Heart left ventricle (tissue), 16 donors: ENCODE results near the gene OR8G5. TPM values are rescaled to one million over a fixed set of nuclear protein-coding genes. Genes with fewer than 3 reads are reported as not detected.

Experiments used
- ATAC-seq, 4 donors: fragments of 200-7000 bp; cut with Tn5 transposase; one replicate each; pipeline ENCODE4 v1.9.1; 2020 to 2022; ENCODE audit warnings: moderate library complexity in 4 of 4, mild to moderate bottlenecking in 3 of 4, moderate number of reproducible peaks in 1 of 4
- DNase-seq, 5 donors: peaks; one replicate each; pipeline ENCODE4 v3.0.0-alpha.2; 2020
- H3K27ac ChIP-seq, 12 donors: fragments of 200-600 bp; sonication (generic) in 4 of 12; one replicate each; pipeline versions ENCODE4 v1.5.0 to v1.8.0; 2016 to 2022; ENCODE audit warnings: mild to moderate bottlenecking in 2 of 12
- H3K27me3 ChIP-seq, 9 donors: fragments of 200-600 bp; sonication (generic) in 2 of 9; one replicate each; pipeline versions ENCODE4 v1.5.1 to v1.8.0; 2016 to 2022; ENCODE audit warnings: mild to moderate bottlenecking in 3 of 9
- H3K36me3 ChIP-seq, 9 donors: fragments of 200-600 bp; sonication (generic) in 2 of 9; one replicate each; pipeline versions ENCODE4 v1.5.0 to v1.8.0; 2018 to 2022; ENCODE audit warnings: mild to moderate bottlenecking in 2 of 9
- H3K4me1 ChIP-seq, 12 donors: fragments of 200-600 bp; sonication (generic) in 4 of 12; one replicate each; pipeline versions ENCODE4 v1.5.0 to v1.8.0; 2016 to 2022; ENCODE audit warnings: mild to moderate bottlenecking in 3 of 12
- H3K4me3 ChIP-seq, 12 donors: fragments of 200-600 bp; sonication (generic) in 4 of 12; one replicate each; pipeline versions ENCODE4 v1.5.0 to v1.8.0; 2017 to 2022; ENCODE audit warnings: mild to moderate bottlenecking in 9 of 12, moderate library complexity in 4 of 12
- H3K9me3 ChIP-seq, 12 donors: fragments of 200-600 bp; sonication (generic) in 4 of 12; one replicate each; pipeline versions ENCODE4 v1.5.0 to v1.8.0; 2016 to 2022; ENCODE audit warnings: mild to moderate bottlenecking in 1 of 12
- CTCF ChIP-seq, 12 donors: fragments of 200-600 bp; sonication (generic) in 4 of 12; IDR thresholded peaks; one replicate each; pipeline versions ENCODE4 v1.5.0 to v1.8.0; 2018 to 2022; ENCODE audit warnings: antibody characterized with exemption in 12 of 12, mild to moderate bottlenecking in 5 of 12
- POLR2A ChIP-seq, 2 donors: fragments of 450-650 bp; IDR thresholded peaks; one replicate each; pipeline ENCODE4 v1.6.1; 2017; ENCODE audit warnings: antibody characterized with exemption in 2 of 2, mild to moderate bottlenecking in 2 of 2, moderate library complexity in 2 of 2
- WGBS, 4 donors: extraction: QIAGEN DNeasy Blood & Tissue Kit in 2 of 4; methylation state at CpG; one replicate each; pipeline versions ENCODE4 v1.1.5 to v1.1.7; 2013 to 2018; 5-methylcytosine and 5-hydroxymethylcytosine counted together
- intact Hi-C, 10 donors: fragments of 100-400 bp; cut with DNase I; formaldehyde crosslinking; loops; one replicate each; pipeline versions ENCODE4 v1.11.1 to v1.14.2; 2022
- polyA plus RNA-seq, 2 donors: library from polyadenylated mRNA; stranded (reverse); fragments of 200-250 nt; gene quantifications; one replicate each; pipeline ENCODE4 v1.2.3, GENCODE V29; 2013
- total RNA-seq, 9 donors: library from RNA; depleted of rRNA in 2 of 9; stranded (reverse); fragments of >200 nt in 2 of 9; fragmentation: NEBNext Ultra II Directional in 3 of 9; extraction: Animal tissue kit (Norgen Biotek cat#: 25700) in 3 of 9; gene quantifications; one replicate each; pipeline versions ENCODE4 v1.1.0 to v1.2.4, GENCODE V29; 2016 to 2023
- donor health status: ischemic (EF 13 %, LVEDD 7.1; RV severe dilation, severe dysfunction).
- donor health status: healthy with polysubstance abuse.
- donor health status: DM: no; HTN: yes; CAD: no.
- donor health status: DM: no; HTN: no; CAD: no.
- donor health status: ischemic (EF 25% LVEDD 6.9; RV normal size, moderate dysfunction).
- donor health status: ischemic (EF 25% LVEDD 5.7; RV mildly dilated, moderate dysfunction).
- donor health status: healthy.
- donor health status: DM: yes; HTN: yes; CAD: no.
- donor health status: ischemic (EF 35%, LVEDD 5.7; RV mildly dilated, moderate dysfunction).
- donor health status: nonischemic (EF 11% LVEDD 7.7; RV severe dilation, severe dysfunction).
- donor health status: DM: yes; HTN: yes; CAD: no.
- donor health status: PGD.
- donor health status: ischemic (EF 29% LVEDD 5.4; RV normal size, mild dysfunction).
- donor health status: nonischemic (EF 23%, LVEDD 6.1; RV moderate dilation, normal function).

The OR8G5 gene
- total and polyA plus RNA-seq, 11 donors = not detected

GRCh38 chr11:124311269-124311668 lies 55.1 kb downstream of the OR8G5 start:
- Histone ChIP-seq H3K4me3 (no peak overlapping the region), H3K9me3 (no peaks in the 10 kb centered on the region), H3K27ac (no peak overlapping the region), H3K27me3 (peaks cover 0 to 5% (median 0%) of the 10 kb centered on the region in 9 donors), H3K36me3 (no peaks in the 10 kb centered on the region), H3K4me1 (no peaks in the 10 kb centered on the region)
- no peak for DNase-seq
- ATAC-seq = no peak
- no peak for TF ChIP-seq POLR2A (IDR thresholded peaks at IDR 0.05)
- no peak for TF ChIP-seq CTCF (IDR thresholded peaks at IDR 0.05)
- intact Hi-C loops = no loop called here
- WGBS, 4 donors = 72 to 87% (median 82%) methylated on average over 5 of the region's 5 CpGs

DNA sequence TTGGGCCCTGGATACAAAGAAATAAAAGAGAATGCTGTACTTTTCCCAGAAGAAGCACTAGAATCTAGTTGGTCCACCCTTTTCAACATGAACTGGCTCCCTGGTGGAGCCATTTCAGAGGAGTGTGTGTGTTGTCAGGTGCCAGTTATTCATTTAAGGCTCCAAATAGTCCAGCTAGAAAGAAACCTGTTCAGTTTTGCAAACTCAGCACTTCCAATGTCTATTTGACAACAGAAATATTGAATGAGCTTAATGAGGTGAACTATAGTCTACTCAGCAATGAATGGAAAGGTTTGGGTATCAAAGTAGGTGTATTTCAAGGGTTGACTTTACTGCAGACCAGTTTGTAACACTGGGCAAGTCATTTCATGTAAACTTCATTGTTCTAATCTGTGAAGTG lies 55.5 kb downstream of the OR8G5 start:
- Histone ChIP-seq H3K9me3 (no peaks in the 10 kb centered on the region), H3K4me3 (no peak overlapping the region), H3K4me1 (no peaks in the 10 kb centered on the region), H3K27ac (no peak overlapping the region), H3K27me3 (peaks cover 0 to 3% (median 0%) of the 10 kb centered on the region in 9 donors), H3K36me3 (no peaks in the 10 kb centered on the region)
- intact Hi-C loops = no loop called here
- ATAC-seq = no peak
- no peak for DNase-seq
- TF ChIP-seq CTCF (IDR thresholded peaks at IDR 0.05) = no peak
- TF ChIP-seq POLR2A (IDR thresholded peaks at IDR 0.05) = no peak

GRCh38 chr11:124313131-124313530 lies 57.0 kb downstream of the OR8G5 start:
- intact Hi-C loops = no loop called here
- Histone ChIP-seq H3K27ac (no peak overlapping the region), H3K9me3 (no peaks in the 10 kb centered on the region), H3K27me3 (peaks cover 0 to 3% (median 0%) of the 10 kb centered on the region in 9 donors), H3K36me3 (no peaks in the 10 kb centered on the region), H3K4me3 (no peak overlapping the region), H3K4me1 (no peaks in the 10 kb centered on the region)
- TF ChIP-seq POLR2A (IDR thresholded peaks at IDR 0.05) = no peak
- no peak for TF ChIP-seq CTCF (IDR thresholded peaks at IDR 0.05)
- no peak for ATAC-seq
- DNase-seq = no peak
- WGBS, 4 donors = 72 to 91% (median 87%) methylated on average over 4 of the region's 4 CpGs

DNA sequence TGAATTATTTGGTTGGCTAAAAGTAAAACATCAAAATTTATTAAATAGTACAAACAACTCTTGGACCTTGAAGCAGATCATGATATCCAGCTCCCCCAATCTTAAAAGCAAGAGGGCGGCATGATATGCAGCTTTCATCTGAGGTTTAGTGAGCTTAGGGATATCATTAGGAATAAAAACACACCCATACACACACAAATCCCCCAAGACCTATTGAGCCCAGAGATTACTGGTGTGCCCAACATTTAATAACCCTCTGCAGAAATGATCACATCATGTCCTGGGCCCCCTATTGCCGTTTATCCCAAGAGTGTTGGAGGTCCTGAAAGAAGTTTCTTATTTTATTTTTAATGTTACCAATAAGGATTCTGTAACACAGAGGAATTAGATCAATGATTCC lies 57.7 kb downstream of the OR8G5 start, which contains the start of gene OR8D1:
TSS of gene OR8D1 (minus strand) at position 101 of the 400 bp plus-strand sequence. CDS start 3,183 bp downstream, outside the sequence.
- intact Hi-C loops = no loop called here

More for the DNA sequence above, 57.7 kb downstream of the OR8G5 start, which contains the start of gene OR8D1:
- DNase-seq (no peak), ATAC-seq (no peak)
- H3K9me3 ChIP-seq = no peaks in the 10 kb centered on the region
- no peaks in the 10 kb centered on the region for H3K4me1 ChIP-seq
- H3K36me3 ChIP-seq = no peaks in the 10 kb centered on the region
- WGBS, 4 donors = 84 to 88% (median 86%) methylated on average over 2 of the region's 2 CpGs
- TF ChIP-seq POLR2A (IDR thresholded peaks at IDR 0.05) = no peak
- TF ChIP-seq CTCF (IDR thresholded peaks at IDR 0.05) = no peak
- no peaks in the 10 kb centered on the region for H3K27me3 ChIP-seq
- no peak within 1 kb of the TSS for H3K27ac ChIP-seq
- H3K4me3 ChIP-seq = no peak within 1 kb of the TSS
